ENCODE measurements around the gene BRAP.
"Not testable (repeated sequence)": the region's sequence is repeated elsewhere in the genome, so short reads cannot be mapped to it uniquely, and the experiment has no call there.

Gene BRAP

GRCh38 chr12:111687952-111688351 is 2.2 kb upstream of the BRAP start:
- Mint-ChIP-seq H3K4me3 (no peak overlapping the region), H3K4me1 (peaks cover 43% of the 10 kb centered on the region), H3K9me3 (no peaks in the 10 kb centered on the region), H3K27ac (peak overlapping the region in 1 of 2 donors; percentile 56), H3K27me3 (no peaks in the 10 kb centered on the region)
- ATAC-seq (no peak), DNase-seq (no peak)

GRCh38 chr12:111687255-111687654 is 1.5 kb upstream of the BRAP start:
- H3K9me3 Mint-ChIP-seq, result no peaks in the 10 kb centered on the region
- H3K27me3 Mint-ChIP-seq, result no peaks in the 10 kb centered on the region
- H3K27ac Mint-ChIP-seq, result peak overlapping the region in 1 of 2 donors; percentile 9
- peak overlapping the region in 1 of 2 donors; percentile 20 for H3K4me3 Mint-ChIP-seq
- DNase-seq, result no peak
- no peak for ATAC-seq
- H3K4me1 Mint-ChIP-seq, result peaks cover 44% of the 10 kb centered on the region

- Mint-ChIP-seq H3K4me1 (peaks cover 44% of the 10 kb centered on the region), H3K4me3 (peak overlapping the region; percentile 95 to 99), H3K9me3 (no peaks in the 10 kb centered on the region), H3K27ac (peak overlapping the region; percentile 96 to 100), H3K27me3 (no peaks in the 10 kb centered on the region)
- no peak for DNase-seq
- no peak for ATAC-seq
Observed at GRCh38 chr12:111686574-111687105, 884 bp upstream of the BRAP start.

- peak overlapping the region; percentile 99 to 100 for H3K27ac Mint-ChIP-seq
- peaks cover 44% of the 10 kb centered on the region for H3K4me1 Mint-ChIP-seq
- no peaks in the 10 kb centered on the region for H3K27me3 Mint-ChIP-seq
- DNase-seq (no peak), ATAC-seq (peak; percentile 8)
- no peaks in the 10 kb centered on the region for H3K9me3 Mint-ChIP-seq
- H3K4me3 Mint-ChIP-seq, result peak overlapping the region; percentile 95 to 99
Observed at GRCh38 chr12:111685322-111685810, 390 bp downstream of the BRAP start.

GRCh38 chr12:111684485-111685198 is 1.1 kb downstream of the BRAP start:
- not testable (repeated sequence) for DNase-seq, H3K9me3 Mint-ChIP-seq, H3K27me3 Mint-ChIP-seq, ATAC-seq
- Mint-ChIP-seq H3K4me3 (peak overlapping the region; percentile 95 to 99), H3K4me1 (peaks cover 44% of the 10 kb centered on the region), H3K27ac (peak overlapping the region; percentile 99 to 100)

- H3K4me3 Mint-ChIP-seq, result no peak overlapping the region
- DNase-seq, result no peak
- H3K9me3 Mint-ChIP-seq, result no peaks in the 10 kb centered on the region
- H3K27me3 Mint-ChIP-seq, result no peaks in the 10 kb centered on the region
- no peak overlapping the region for H3K27ac Mint-ChIP-seq
- no peak for ATAC-seq
- no peaks in the 10 kb centered on the region for H3K4me1 Mint-ChIP-seq
Observed at GRCh38 chr12:111677186-111677585, 8.6 kb downstream of the BRAP start.

- no peak overlapping the region for H3K4me3 Mint-ChIP-seq
- H3K9me3 Mint-ChIP-seq, result no peaks in the 10 kb centered on the region
- H3K27me3 Mint-ChIP-seq, result no peaks in the 10 kb centered on the region
- ATAC-seq, result no peak
- H3K4me1 Mint-ChIP-seq, result no peaks in the 10 kb centered on the region
- H3K27ac Mint-ChIP-seq, result no peak overlapping the region
- DNase-seq, result no peak
Observed at GRCh38 chr12:111673503-111673902, 12.3 kb downstream of the BRAP start.

GRCh38 chr12:111672822-111673381 is 12.9 kb downstream of the BRAP start:
- Mint-ChIP-seq H3K9me3 (no peaks in the 10 kb centered on the region), H3K4me1 (no peaks in the 10 kb centered on the region), H3K27me3 (no peaks in the 10 kb centered on the region), H3K4me3 (no peak overlapping the region), H3K27ac (peak overlapping the region in 1 of 2 donors; percentile 15)
- no peak for DNase-seq
- ATAC-seq, result no peak

GRCh38 chr12:111664961-111665865 is 20.5 kb downstream of the BRAP start:
- Mint-ChIP-seq H3K27me3 (no peaks in the 10 kb centered on the region), H3K27ac (no peak overlapping the region), H3K4me3 (no peak overlapping the region), H3K4me1 (peaks cover 8% of the 10 kb centered on the region), H3K9me3 (no peaks in the 10 kb centered on the region)
- no peak for DNase-seq
- no peak for ATAC-seq

- H3K9me3 Mint-ChIP-seq, result no peaks in the 10 kb centered on the region
Observed at GRCh38 chr12:111664499-111664898, 21.3 kb downstream of the BRAP start.

GRCh38 chr12:111656016-111656415 is 29.7 kb downstream of the BRAP start:
- DNase-seq, result no peak
- Mint-ChIP-seq H3K4me3 (no peak overlapping the region), H3K27ac (peak overlapping the region in 1 of 2 donors; percentile 1), H3K27me3 (no peaks in the 10 kb centered on the region), H3K4me1 (no peaks in the 10 kb centered on the region), H3K9me3 (no peaks in the 10 kb centered on the region)
- ATAC-seq, result no peak

More at GRCh38 chr12:111664499-111664898, 21.3 kb downstream of the BRAP start:
- Mint-ChIP-seq H3K4me1 (peaks cover 8% of the 10 kb centered on the region), H3K27ac (no peak overlapping the region), H3K27me3 (no peaks in the 10 kb centered on the region), H3K4me3 (no peak overlapping the region)
- no peak for DNase-seq
- ATAC-seq, result no peak

GRCh38 chr12:111655356-111655755 is 30.4 kb downstream of the BRAP start:
- Mint-ChIP-seq H3K27me3 (no peaks in the 10 kb centered on the region), H3K9me3 (no peaks in the 10 kb centered on the region), H3K4me1 (no peaks in the 10 kb centered on the region), H3K27ac (peak overlapping the region; percentile 2 to 72), H3K4me3 (no peak overlapping the region)
- no peak for ATAC-seq
- DNase-seq, result no peak

GRCh38 chr12:111653596-111653995 is 32.2 kb downstream of the BRAP start:
- H3K9me3 Mint-ChIP-seq, result no peaks in the 10 kb centered on the region
- no peak for ATAC-seq
- no peak overlapping the region for H3K27ac Mint-ChIP-seq
- H3K4me1 Mint-ChIP-seq, result no peaks in the 10 kb centered on the region
- no peak for DNase-seq
- H3K27me3 Mint-ChIP-seq, result no peaks in the 10 kb centered on the region
- no peak overlapping the region for H3K4me3 Mint-ChIP-seq

- not testable (repeated sequence) for ATAC-seq, H3K4me3 Mint-ChIP-seq, H3K9me3 Mint-ChIP-seq, DNase-seq, H3K27me3 Mint-ChIP-seq, H3K4me1 Mint-ChIP-seq
- H3K27ac Mint-ChIP-seq, result peak overlapping the region in 1 of 2 donors; percentile 22
Observed at GRCh38 chr12:111652530-111652929, 33.2 kb downstream of the BRAP start.

- no peaks in the 10 kb centered on the region for H3K9me3 Mint-ChIP-seq
- no peaks in the 10 kb centered on the region for H3K27me3 Mint-ChIP-seq
- no peak overlapping the region for H3K27ac Mint-ChIP-seq
- no peak for ATAC-seq
- no peak for DNase-seq
- H3K4me1 Mint-ChIP-seq, result no peaks in the 10 kb centered on the region
- no peak overlapping the region for H3K4me3 Mint-ChIP-seq
Observed at GRCh38 chr12:111650912-111651311, 34.8 kb downstream of the BRAP start.

Data from stimulated activated naive CD8-positive, alpha-beta T cell treated with anti-CD3 and anti-CD28 coated beads, Interleukin-15, amount 100 ng/mL, for 72 hours (primary cell).